K562 (cell line): Measurements from ENCODE around the gene LBHD1. TPM values are rescaled to one million over a fixed set of nuclear protein-coding genes. Genes with fewer than 3 reads are reported as not detected.
A peak's percentile ranks its signal among the peaks of the same experiment; 100 is the strongest.

Experiments used
- ATF7 ChIP-seq: fragments of 450-650 bp; IDR thresholded peaks from 2 replicates; pipeline ENCODE4 v1.7.1; 2014; ENCODE audit warnings: mild to moderate bottlenecking, moderate library complexity
- CBX3 ChIP-seq, 2 experiments: IDR thresholded peaks; 1 replicate in 1 of 2; 2 replicates in 1 of 2; pipeline ENCODE4 v1.6.1; 2012; ENCODE audit warnings: inconsistent platforms in 2 of 2, low read length in 2 of 2, borderline replicate concordance in 1 of 2, control low read depth in 1 of 2
- MYC ChIP-seq, 2 experiments: fragments of 250-450 bp in 1 of 2; sonication (Bioruptor Pico) in 1 of 2; IDR thresholded peaks; 2 replicates each; pipeline versions ENCODE4 v1.5.1 to v1.6.1; 2012 to 2021; ENCODE audit warnings: low read depth in 2 of 2, borderline replicate concordance in 1 of 2, improper control_type of control experiment in 1 of 2, low read length in 1 of 2, mild to moderate bottlenecking in 1 of 2, moderate library complexity in 1 of 2
- PHF20 ChIP-seq: fragments of 450-650 bp; IDR thresholded peaks from 2 replicates; pipeline ENCODE4 v1.6.1; 2018; ENCODE audit not compliant: partially characterized antibody
- PML ChIP-seq: IDR thresholded peaks from 2 replicates; pipeline ENCODE4 v1.6.1; 2012; ENCODE audit warnings: low read length, inconsistent platforms
- POLR2B ChIP-seq: fragments of 450-650 bp; IDR thresholded peaks from 2 replicates; pipeline ENCODE4 v1.6.1; 2018; ENCODE audit warnings: low read depth; ENCODE audit not compliant: partially characterized antibody
- SMC3 ChIP-seq: conservative IDR thresholded peaks from 2 replicates; pipeline ENCODE4 v1.6.1; 2011; ENCODE audit warnings: low read depth, low read length, improper control_type of control experiment; ENCODE audit not compliant: insufficient read depth
- SP1 ChIP-seq: sonication (generic); formaldehyde crosslinking; IDR thresholded peaks from 2 replicates; pipeline ENCODE4 v1.8.1; 2022; ENCODE audit warnings: mild to moderate bottlenecking, missing genetic modification reagents
- TOE1 ChIP-seq, 2 experiments: fragments of 450-650 bp in 1 of 2; sonication (generic) in 1 of 2; formaldehyde crosslinking in 1 of 2; IDR thresholded peaks; 2 replicates each; pipeline versions ENCODE4 v1.7.1 to v1.8.0; 2016 to 2022; ENCODE audit warnings: borderline replicate concordance in 2 of 2, mild to moderate bottlenecking in 2 of 2, antibody characterized with exemption in 1 of 2, inconsistent platforms in 1 of 2, low read depth in 1 of 2, missing genetic modification reagents in 1 of 2, moderate library complexity in 1 of 2
- TRIM28 ChIP-seq: fragments of 450-650 bp; IDR thresholded peaks from 2 replicates; pipeline ENCODE4 v1.6.1; 2017
- ZNF175 ChIP-seq: fragments of 200-800 bp; sonication (Bioruptor generic); IDR thresholded peaks from 2 replicates; pipeline ENCODE4 v1.6.1; 2016; ENCODE audit warnings: low read depth, mild to moderate bottlenecking, missing genetic modification characterization, missing compliant biosample characterization
- polyA plus RNA-seq, 8 experiments: library from polyadenylated mRNA; depleted of rRNA in 4 of 8; stranded (reverse) in 5 of 8; unstranded in 3 of 8; fragments of >200 nt; fragmentation: Nextera tagmentation in 2 of 8; fragmentation: Illumina TruSeq in 1 of 8; extraction: Ambion mirVana in 2 of 8; extraction: Trizol in 1 of 8; gene quantifications; 2 replicates each; pipeline versions ENCODE4 v1.2.1 to v1.2.3, GENCODE V29; 2011 to 2014; ENCODE audit warnings: inconsistent platforms in 1 of 8, missing spikeins in 1 of 8
- total RNA-seq, 7 experiments: library from RNA; depleted of rRNA in 6 of 7; stranded (reverse); fragments of >200 nt in 6 of 7; fragmentation: Illumina TruSeq in 2 of 7; extraction: Trizol in 2 of 7; gene quantifications; 2 replicates each; pipeline versions ENCODE4 v1.2.1 to v1.2.3, GENCODE V29; 2011 to 2021; ENCODE audit warnings: low replicate concordance in 1 of 7

Gene LBHD1
- total and polyA plus RNA-seq, 9 of the 15 experiments (the other 6 are each of a cell fraction or from before 2014, with no cell fraction given): 2.6 to 28.0 (median 12.5) TPM

DNA sequence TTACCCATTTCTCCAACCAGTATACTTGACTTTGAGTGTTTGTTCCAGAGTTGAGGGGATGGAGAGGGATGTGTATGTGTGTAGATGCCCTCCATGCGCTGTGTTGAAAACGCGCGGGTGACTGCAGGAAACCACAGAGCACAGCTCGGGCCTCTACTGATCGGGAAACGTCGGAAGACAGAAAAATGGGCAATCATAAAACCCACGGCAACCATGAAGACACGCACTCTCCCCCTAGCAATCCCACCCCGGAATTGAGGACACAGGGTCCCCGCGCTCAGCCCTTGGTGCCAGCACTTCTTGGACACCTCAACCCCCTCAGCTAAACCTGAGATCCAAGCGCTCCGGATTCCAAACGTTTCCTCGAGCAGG lies 845 bp downstream of the LBHD1 start (continued):
- TF ChIP-seq TOE1 (IDR thresholded peaks at IDR 0.05; ENCODE audit: borderline replicate concordance): peak; percentile 13
- no peak for TF ChIP-seq TOE1 (CRISPR knock-in tag; IDR thresholded peaks at IDR 0.05; ENCODE audit: borderline replicate concordance, low read depth)
- peak; percentile 68 for TF ChIP-seq POLR2B
- peak; percentile 67 for TF ChIP-seq ATF7
- TF ChIP-seq SP1 (CRISPR knock-in tag): peak; percentile 16; the same call in 1 of the 2 replicates
- TF ChIP-seq TRIM28: no peak
- peak; percentile 65; the same call in 1 of the 2 replicates for TF ChIP-seq MYC (IDR thresholded peaks at IDR 0.05; ENCODE audit: low read depth, low read length)
- TF ChIP-seq MYC (CRISPR knock-in tag; IDR thresholded peaks at IDR 0.05; ENCODE audit: borderline replicate concordance, low read depth): no peak
- peak; percentile 40 for TF ChIP-seq PHF20
- TF ChIP-seq SMC3: no peak
- TF ChIP-seq ZNF175 (CRISPR knock-in tag): no peak
- TF ChIP-seq CBX3 (IDR thresholded peaks at IDR 0.05; ENCODE audit: borderline replicate concordance in 1 of 2, low read length in 2 of 2): no peak
- TF ChIP-seq PML: peak; percentile 52; the same call in 1 of the 2 replicates
